ENCODE data around the gene EME1.
A peak's percentile ranks its signal among the peaks of the same experiment; 100 is the strongest.
"Not testable (repeated sequence)": the region's sequence is repeated elsewhere in the genome, so short reads cannot be mapped to it uniquely, and the experiment has no call there.

Gene EME1

GRCh38 chr17:50382931-50383330 is 9.9 kb downstream of the EME1 start:
- Mint-ChIP-seq H3K4me1 (ENCODE audit: low read depth) (no peaks in the 10 kb centered on the region), H3K4me3 (no peak overlapping the region), H3K27ac (peak overlapping the region; percentile 30), H3K27me3 (no peaks in the 10 kb centered on the region), H3K9me3 (no peaks in the 10 kb centered on the region), H3K36me3 (ENCODE audit: low read depth) (peaks cover 100% of the 10 kb centered on the region)
- DNase-seq: no peak

DNA sequence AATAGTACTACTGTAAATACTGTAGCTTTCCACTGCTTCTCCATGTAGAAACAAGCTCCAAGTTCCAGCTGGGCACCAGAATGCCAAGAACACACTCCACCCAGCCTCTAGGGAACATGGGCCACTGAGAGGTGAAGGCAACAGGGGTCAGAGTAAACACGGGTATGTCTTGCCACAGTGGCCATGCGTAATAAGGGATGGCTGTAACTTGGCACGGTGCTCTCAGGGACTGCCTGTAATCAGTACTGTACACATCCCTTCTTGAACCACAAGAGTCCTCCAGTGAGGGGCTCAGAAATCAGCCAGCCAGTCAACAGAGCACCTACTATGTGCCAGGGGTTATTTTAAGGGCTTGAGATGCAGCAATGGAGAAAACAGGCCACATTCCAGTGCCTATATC is 13.5 kb downstream of the EME1 start:
- no peak overlapping the region for H3K4me3 Mint-ChIP-seq
- peaks cover 100% of the 10 kb centered on the region for H3K36me3 Mint-ChIP-seq (ENCODE audit: low read depth)
- peaks cover under 1% of the 10 kb centered on the region for H3K4me1 Mint-ChIP-seq (ENCODE audit: low read depth)
- H3K27ac Mint-ChIP-seq: peak overlapping the region; percentile 61
- no peaks in the 10 kb centered on the region for H3K27me3 Mint-ChIP-seq
- no peaks in the 10 kb centered on the region for H3K9me3 Mint-ChIP-seq
- DNase-seq: no peak

DNA sequence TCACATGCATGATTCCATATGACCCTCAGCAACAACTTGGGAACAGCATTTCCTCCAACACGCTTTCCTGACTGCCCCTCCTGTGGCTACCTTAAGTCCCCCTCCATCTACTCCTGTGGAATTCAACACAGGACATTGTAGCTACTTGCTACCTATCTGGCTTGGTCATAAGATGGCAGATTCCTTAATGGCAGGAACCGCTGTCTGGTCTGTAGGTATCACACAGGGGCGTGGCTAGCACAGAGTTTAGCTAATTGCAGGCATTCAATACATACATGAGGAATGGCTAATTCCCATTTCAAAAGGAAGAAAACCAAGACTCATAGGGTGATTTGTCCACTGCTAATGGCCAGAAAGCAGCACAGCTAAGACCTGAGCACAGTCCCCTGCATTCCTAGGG is 15.7 kb downstream of the EME1 start:
- Mint-ChIP-seq H3K27ac (peak overlapping the region; percentile 5), H3K36me3 (ENCODE audit: low read depth) (peaks cover 100% of the 10 kb centered on the region), H3K4me1 (ENCODE audit: low read depth) (peaks cover 10% of the 10 kb centered on the region), H3K27me3 (no peaks in the 10 kb centered on the region), H3K4me3 (no peak overlapping the region), H3K9me3 (no peaks in the 10 kb centered on the region)
- DNase-seq: no peak

DNA sequence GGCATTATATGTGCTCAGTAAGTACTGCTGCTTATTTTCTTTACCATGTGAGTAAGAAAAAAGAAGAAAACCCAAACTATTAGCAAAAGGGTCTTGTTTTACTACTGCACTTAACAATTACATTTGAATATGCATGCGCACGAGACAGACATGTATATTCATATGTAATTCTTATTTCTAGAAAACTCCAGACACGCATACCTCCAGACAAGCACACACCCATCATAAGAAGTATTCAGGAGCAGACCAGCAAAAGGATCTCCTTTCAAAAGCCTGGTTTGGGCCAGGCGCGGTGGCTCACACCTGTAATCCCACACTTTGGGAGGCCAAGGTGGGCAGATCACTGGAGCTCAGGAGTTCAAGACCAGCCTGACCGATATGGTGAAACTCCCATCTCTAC is 16.5 kb downstream of the EME1 start:
- Mint-ChIP-seq H3K9me3 (no peaks in the 10 kb centered on the region), H3K4me1 (ENCODE audit: low read depth) (peaks cover 14% of the 10 kb centered on the region), H3K4me3 (no peak overlapping the region), H3K36me3 (ENCODE audit: low read depth) (peaks cover 100% of the 10 kb centered on the region), H3K27me3 (no peaks in the 10 kb centered on the region), H3K27ac (no peak overlapping the region)
- DNase-seq: no peak

GRCh38 chr17:50392621-50393020 is 19.6 kb downstream of the EME1 start:
- peak overlapping the region; percentile 63 for H3K27ac Mint-ChIP-seq
- H3K4me3 Mint-ChIP-seq: no peak overlapping the region
- peaks cover 33% of the 10 kb centered on the region for H3K4me1 Mint-ChIP-seq (ENCODE audit: low read depth)
- H3K36me3 Mint-ChIP-seq (ENCODE audit: low read depth): peaks cover 92% of the 10 kb centered on the region
- no peaks in the 10 kb centered on the region for H3K27me3 Mint-ChIP-seq
- no peak for DNase-seq
- no peaks in the 10 kb centered on the region for H3K9me3 Mint-ChIP-seq

DNA sequence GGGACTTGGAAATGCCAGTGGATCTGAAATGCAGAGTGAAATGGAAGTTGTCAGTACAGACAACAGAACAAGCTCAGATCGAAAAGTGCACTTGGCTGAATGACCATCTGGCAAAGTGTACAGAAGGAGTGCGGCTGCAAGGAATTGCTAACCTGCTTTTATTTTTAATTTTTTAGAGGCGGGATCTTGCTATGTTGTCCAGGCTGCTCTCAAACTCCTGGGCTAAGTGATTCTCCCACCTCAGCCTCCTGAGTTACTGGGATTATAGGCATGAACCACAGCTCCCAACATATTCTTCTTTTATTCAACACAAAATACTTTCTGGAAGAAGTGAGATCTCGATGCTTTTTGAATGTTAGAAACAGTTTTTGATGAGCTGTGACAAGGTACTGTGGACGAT is 20.7 kb downstream of the EME1 start:
- DNase-seq: no peak
- H3K4me3 Mint-ChIP-seq: no peak overlapping the region
- H3K27me3 Mint-ChIP-seq: no peaks in the 10 kb centered on the region
- H3K4me1 Mint-ChIP-seq (ENCODE audit: low read depth): peaks cover 36% of the 10 kb centered on the region
- H3K36me3 Mint-ChIP-seq (ENCODE audit: low read depth): peaks cover 81% of the 10 kb centered on the region
- H3K27ac Mint-ChIP-seq: peak overlapping the region; percentile 13
- no peaks in the 10 kb centered on the region for H3K9me3 Mint-ChIP-seq

GRCh38 chr17:50394711-50395110 is 21.7 kb downstream of the EME1 start:
- peaks cover 36% of the 10 kb centered on the region for H3K4me1 Mint-ChIP-seq (ENCODE audit: low read depth)
- no peaks in the 10 kb centered on the region for H3K27me3 Mint-ChIP-seq
- H3K27ac Mint-ChIP-seq: peak overlapping the region; percentile 93
- no peak for DNase-seq
- H3K4me3 Mint-ChIP-seq: peak overlapping the region; percentile 95
- H3K36me3 Mint-ChIP-seq (ENCODE audit: low read depth): peaks cover 71% of the 10 kb centered on the region
- no peaks in the 10 kb centered on the region for H3K9me3 Mint-ChIP-seq

GRCh38 chr17:50396261-50397110 is 23.5 kb downstream of the EME1 start:
- peak; percentile 57 for DNase-seq
- H3K4me3 Mint-ChIP-seq: peak overlapping the region; percentile 95
- H3K4me1 Mint-ChIP-seq (ENCODE audit: low read depth): peaks cover 36% of the 10 kb centered on the region
- H3K9me3 Mint-ChIP-seq: no peaks in the 10 kb centered on the region
- no peaks in the 10 kb centered on the region for H3K27me3 Mint-ChIP-seq
- peak overlapping the region; percentile 93 for H3K27ac Mint-ChIP-seq
- H3K36me3 Mint-ChIP-seq (ENCODE audit: low read depth): peaks cover 54% of the 10 kb centered on the region

GRCh38 chr17:50397111-50397918 is 24.3 kb downstream of the EME1 start, which contains the start of gene LRRC59:
Gene LRRC59 (minus strand): TSS chr17:50397523. CDS start chr17:50397317, 206 bp downstream.
- no peaks in the 10 kb centered on the region for H3K27me3 Mint-ChIP-seq
- peaks cover 33% of the 10 kb centered on the region for H3K4me1 Mint-ChIP-seq (ENCODE audit: low read depth)
- peak; percentile 97 for DNase-seq
- peak within 1 kb of the TSS; percentile 93 for H3K27ac Mint-ChIP-seq
- peaks cover 45% of the 10 kb centered on the region for H3K36me3 Mint-ChIP-seq (ENCODE audit: low read depth)
- no peaks in the 10 kb centered on the region for H3K9me3 Mint-ChIP-seq
- H3K4me3 Mint-ChIP-seq: peak within 1 kb of the TSS; percentile 95

- H3K27ac Mint-ChIP-seq: peak overlapping the region; percentile 93
- peaks cover 39% of the 10 kb centered on the region for H3K36me3 Mint-ChIP-seq (ENCODE audit: low read depth)
- no peaks in the 10 kb centered on the region for H3K27me3 Mint-ChIP-seq
Measured at GRCh38 chr17:50397919-50398285, 24.9 kb downstream of the EME1 start.

DNA sequence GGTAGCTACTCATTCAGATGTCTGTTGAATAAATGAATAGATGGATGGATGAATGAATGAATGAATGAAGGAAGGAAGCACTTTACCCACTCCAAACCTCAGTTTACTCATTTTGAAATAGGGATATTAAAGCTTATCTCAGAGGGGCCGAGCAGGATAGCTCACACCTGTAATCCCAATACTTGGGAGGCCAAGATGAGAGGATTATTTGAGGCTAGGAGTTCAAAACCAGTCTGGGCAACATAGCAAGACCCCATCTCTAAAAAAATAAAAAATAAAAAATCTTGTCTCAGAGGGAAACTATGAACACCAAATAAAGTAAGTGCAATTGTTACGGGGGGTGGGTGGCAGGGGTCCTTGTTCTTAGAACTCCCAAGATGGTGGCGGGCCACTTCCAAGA is 25.6 kb downstream of the EME1 start:
- H3K4me1 Mint-ChIP-seq (ENCODE audit: low read depth): peaks cover 26% of the 10 kb centered on the region
- peak overlapping the region; percentile 20 for H3K4me3 Mint-ChIP-seq
- not testable (repeated sequence) for H3K27ac Mint-ChIP-seq, H3K27me3 Mint-ChIP-seq, H3K9me3 Mint-ChIP-seq, DNase-seq
- peaks cover 32% of the 10 kb centered on the region for H3K36me3 Mint-ChIP-seq (ENCODE audit: low read depth)

More at GRCh38 chr17:50397919-50398285, 24.9 kb downstream of the EME1 start:
- DNase-seq: no peak
- Mint-ChIP-seq H3K4me3 (peak overlapping the region; percentile 95), H3K9me3 (no peaks in the 10 kb centered on the region), H3K4me1 (ENCODE audit: low read depth) (peaks cover 33% of the 10 kb centered on the region)

GRCh38 chr17:50399591-50399990 is 26.6 kb downstream of the EME1 start:
- H3K4me3 Mint-ChIP-seq, H3K27me3 Mint-ChIP-seq, DNase-seq, H3K27ac Mint-ChIP-seq, H3K9me3 Mint-ChIP-seq: not testable (repeated sequence)
- peaks cover 23% of the 10 kb centered on the region for H3K36me3 Mint-ChIP-seq (ENCODE audit: low read depth)
- H3K4me1 Mint-ChIP-seq (ENCODE audit: low read depth): peaks cover 21% of the 10 kb centered on the region

GRCh38 chr17:50405351-50405750 is 32.3 kb downstream of the EME1 start:
- H3K4me1 Mint-ChIP-seq (ENCODE audit: low read depth); H3K36me3 Mint-ChIP-seq (ENCODE audit: low read depth); H3K27ac Mint-ChIP-seq; H3K4me3 Mint-ChIP-seq; H3K9me3 Mint-ChIP-seq; DNase-seq: not testable (repeated sequence)
- H3K27me3 Mint-ChIP-seq: peaks cover 17% of the 10 kb centered on the region

DNA sequence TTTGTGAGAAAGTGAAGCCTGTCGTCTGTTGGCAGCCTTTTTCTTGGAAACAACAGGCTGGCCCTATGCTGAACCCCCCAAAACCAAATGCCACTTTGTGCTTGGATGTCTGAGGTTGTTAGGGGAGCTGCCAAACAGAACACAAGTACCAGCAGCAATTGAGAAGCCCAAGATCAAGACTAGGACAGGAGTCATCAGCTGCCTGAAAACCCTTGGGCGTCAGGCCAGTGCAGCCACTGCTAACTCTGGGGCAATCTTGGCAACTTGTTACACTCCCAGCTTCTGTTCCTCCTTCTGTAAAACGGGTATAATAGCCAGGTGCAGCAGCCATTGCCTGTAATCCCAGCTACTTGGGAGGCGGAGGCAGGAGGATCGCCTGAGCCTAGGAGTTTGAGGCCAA is 33.5 kb downstream of the EME1 start:
- no peaks in the 10 kb centered on the region for H3K9me3 Mint-ChIP-seq
- no peaks in the 10 kb centered on the region for H3K36me3 Mint-ChIP-seq (ENCODE audit: low read depth)
- peaks cover 17% of the 10 kb centered on the region for H3K27me3 Mint-ChIP-seq
- no peak for DNase-seq
- H3K4me1 Mint-ChIP-seq (ENCODE audit: low read depth): no peaks in the 10 kb centered on the region
- H3K4me3 Mint-ChIP-seq: no peak overlapping the region
- H3K27ac Mint-ChIP-seq: no peak overlapping the region

GRCh38 chr17:50407921-50408320 is 34.9 kb downstream of the EME1 start:
- Mint-ChIP-seq H3K4me3 (no peak overlapping the region), H3K4me1 (ENCODE audit: low read depth) (no peaks in the 10 kb centered on the region), H3K27ac (no peak overlapping the region), H3K27me3 (peaks cover 17% of the 10 kb centered on the region), H3K36me3 (ENCODE audit: low read depth) (no peaks in the 10 kb centered on the region), H3K9me3 (no peaks in the 10 kb centered on the region)
- DNase-seq: no peak

Data from activated T-cell treated with anti-CD3 and anti-CD28 coated beads, Interleukin-2, amount 50 U/mL, for 24 hours (primary cell).